SK-N-SH (cell line): ENCODE data around the gene ZDHHC6. TPM values are rescaled to one million over a fixed set of nuclear protein-coding genes. Genes with fewer than 3 reads are reported as not detected.

Source experiments
- CTCF ChIA-PET: fragments of 300-600, 350-600 bp; formaldehyde crosslinking; extraction: SDS; loops from one replicate; lab custom pipeline; 2021; lab: Yijun Ruan, JAX
- POLR2A ChIA-PET: fragments of 350-600 bp; sonication (Branson Sonifier 250); formaldehyde crosslinking; extraction: SDS; loops from one replicate; lab custom pipeline; 2020; ENCODE audit warnings: antibody characterized with exemption, inconsistent platforms; lab: Yijun Ruan, JAX
- DNase-seq: peaks from one replicate; pipeline ENCODE4 v3.0.0; 2012
- H2AFZ ChIP-seq: fragments of 200-600 bp; sonication (generic); 2 replicates; pipeline ENCODE4 v1.8.1; 2016; ENCODE audit warnings: antibody characterized with exemption, mild to moderate bottlenecking, low read depth
- H3F3A ChIP-seq: fragments of 200-600 bp; sonication (generic); replicated peaks from 2 replicates; pipeline ENCODE3; 2016; ENCODE audit warnings: antibody characterized with exemption, mild to moderate bottlenecking; ENCODE audit not compliant: insufficient read depth
- H3K27ac ChIP-seq, 2 experiments: fragments of 200-500 bp in 1 of 2; fragments of 200-600 bp in 1 of 2; sonication (Bioruptor generic) in 1 of 2; sonication (generic), shearing (Covaris generic) in 1 of 2; 2 replicates each; pipeline versions ENCODE4 v1.5.1 to v1.6.1; 2014 to 2016; ENCODE audit warnings: low read depth in 2 of 2, inconsistent platforms in 1 of 2, low read length in 1 of 2, mild to moderate bottlenecking in 1 of 2, mixed read lengths in 1 of 2
- H3K27me3 ChIP-seq: fragments of 200-600 bp; sonication (generic), shearing (Covaris generic); 2 replicates; pipeline ENCODE4 v1.6.1; 2016; ENCODE audit warnings: mixed run types; ENCODE audit not compliant: insufficient read depth
- H3K36me3 ChIP-seq, 2 experiments: fragments of 200-500 bp in 1 of 2; fragments of 200-600 bp in 1 of 2; sonication (Bioruptor generic) in 1 of 2; sonication (generic) in 1 of 2; replicated peaks in 1 of 2; 2 replicates each; pipeline versions ENCODE3 to v1.5.1; 2014 to 2016; ENCODE audit warnings: low read length in 1 of 2, mild to moderate bottlenecking in 1 of 2; ENCODE audit not compliant: insufficient read depth in 2 of 2, control insufficient read depth in 1 of 2
- H3K4me1 ChIP-seq, 2 experiments: fragments of 200-500 bp in 1 of 2; fragments of 200-600 bp in 1 of 2; sonication (Bioruptor generic) in 1 of 2; sonication (generic), shearing (Covaris generic) in 1 of 2; 2 replicates each; pipeline versions ENCODE4 v1.5.1 to v1.6.1; 2014 to 2016; ENCODE audit warnings: low read depth in 1 of 2, low read length in 1 of 2, mixed run types in 1 of 2; ENCODE audit not compliant: insufficient read depth in 2 of 2, control insufficient read depth in 1 of 2
- H3K4me2 ChIP-seq: fragments of 200-600 bp; sonication (generic), shearing (Covaris generic); 2 replicates; pipeline ENCODE4 v1.6.1; 2017; ENCODE audit warnings: mixed run types
- H3K4me3 ChIP-seq, 2 experiments: fragments of 200-500 bp in 1 of 2; fragments of 200-600 bp in 1 of 2; sonication (Bioruptor generic) in 1 of 2; sonication (generic), shearing (Covaris generic) in 1 of 2; 2 replicates each; pipeline versions ENCODE4 v1.5.1 to v1.8.1; 2014 to 2016; ENCODE audit warnings: low read depth in 2 of 2, inconsistent platforms in 1 of 2, low read length in 1 of 2, mild to moderate bottlenecking in 1 of 2, mixed read lengths in 1 of 2, moderate library complexity in 1 of 2
- H3K79me2 ChIP-seq: fragments of 200-600 bp; sonication (generic); 2 replicates; pipeline ENCODE4 v1.8.1; 2017; ENCODE audit warnings: mild to moderate bottlenecking; ENCODE audit not compliant: insufficient read depth
- H3K9ac ChIP-seq: fragments of 200-600 bp; sonication (generic); 2 replicates; pipeline ENCODE4 v1.6.1; 2017; ENCODE audit warnings: mixed run types
- H3K9me2 ChIP-seq: fragments of 200-600 bp; sonication (generic); 2 replicates; pipeline ENCODE4 v1.6.1; 2017; ENCODE audit warnings: mixed run types
- H3K9me3 ChIP-seq: fragments of 200-600 bp; sonication (generic); 2 replicates; pipeline ENCODE4 v1.6.1; 2017; ENCODE audit warnings: mixed run types, mild to moderate bottlenecking, moderate library complexity
- H4K20me1 ChIP-seq: fragments of 200-600 bp; sonication (generic); 2 replicates; pipeline ENCODE4 v1.6.1; 2017; ENCODE audit warnings: mild to moderate bottlenecking, mixed run types; ENCODE audit not compliant: insufficient read depth
- CHD2 ChIP-seq: fragments of 150-350 bp; IDR thresholded peaks from 2 replicates; pipeline ENCODE4 v1.6.1; 2018; ENCODE audit warnings: low read length; ENCODE audit not compliant: partially characterized antibody
- EZH2phosphoT487 ChIP-seq: fragments of 200-600 bp; sonication (generic); IDR thresholded peaks from 2 replicates; pipeline ENCODE4 v1.6.1; 2017; ENCODE audit warnings: low read depth, mixed run types, mild to moderate bottlenecking, antibody characterized with exemption, moderate library complexity, borderline replicate concordance
- FOXJ3 ChIP-seq: sonication (generic); formaldehyde crosslinking; IDR thresholded peaks from 2 replicates; pipeline ENCODE4 v1.5.1; 2020; ENCODE audit warnings: mild to moderate bottlenecking, missing genetic modification reagents
- FOXM1 ChIP-seq: IDR thresholded peaks from 2 replicates; pipeline ENCODE4 v1.4.0; 2012; ENCODE audit warnings: low read depth, mild to moderate bottlenecking
- GABPA ChIP-seq: IDR thresholded peaks from 2 replicates; pipeline ENCODE4 v1.4.0; 2012; ENCODE audit warnings: low read depth, mild to moderate bottlenecking
- MEF2A ChIP-seq: IDR thresholded peaks from 2 replicates; pipeline ENCODE4 v1.4.0; 2012; ENCODE audit warnings: low read depth, borderline replicate concordance
- SIN3A ChIP-seq: IDR thresholded peaks from 2 replicates; pipeline ENCODE4 v1.6.1; 2012; ENCODE audit warnings: low read depth, mild to moderate bottlenecking, low read length, moderate library complexity, borderline replicate concordance
- TEAD4 ChIP-seq: IDR thresholded peaks from 2 replicates; pipeline ENCODE4 v1.4.0; 2012; ENCODE audit warnings: mild to moderate bottlenecking, borderline replicate concordance; ENCODE audit not compliant: insufficient read depth
- YY1 ChIP-seq: IDR thresholded peaks from 2 replicates; pipeline ENCODE4 v1.4.0; 2012; ENCODE audit warnings: low read depth, mild to moderate bottlenecking
- WGBS: methylation state at CpG from one replicate; pipeline ENCODE4 v1.1.6; 2017; ENCODE audit warnings: low lambda C conversion rate; 5-methylcytosine and 5-hydroxymethylcytosine counted together
- polyA plus RNA-seq, 3 experiments: library from polyadenylated mRNA; depleted of rRNA; stranded (reverse); fragments of >200 nt; gene quantifications; 2 replicates each; pipeline ENCODE4 v1.2.3, GENCODE V29; 2012
- TF ChIP-seq, protein P1 (sequence below): fragments of 150-350 bp; IDR thresholded peaks from 2 replicates; pipeline ENCODE4 v1.6.1; 2017; ENCODE audit warnings: antibody characterized with exemption, low read length, low read depth, borderline replicate concordance
- TF ChIP-seq, protein P2 (sequence below): IDR thresholded peaks from 2 replicates; pipeline ENCODE4 v1.4.0; 2012; ENCODE audit warnings: low read depth, borderline replicate concordance
- TF ChIP-seq, protein P3 (sequence below): fragments of 200-600 bp; sonication (generic); IDR thresholded peaks from 2 replicates; pipeline ENCODE4 v1.6.1; 2017; ENCODE audit warnings: antibody characterized with exemption, mild to moderate bottlenecking, moderate library complexity
- TF ChIP-seq, protein P4 (sequence below): fragments of 150-350 bp; IDR thresholded peaks from 2 replicates; pipeline ENCODE4 v1.6.1; 2016; ENCODE audit warnings: mild to moderate bottlenecking, low read depth, low read length

Gene ZDHHC6
- polyA plus RNA-seq, 1 of the 3 experiments (the other 2 are of a cell fraction): 12.5 TPM

DNA sequence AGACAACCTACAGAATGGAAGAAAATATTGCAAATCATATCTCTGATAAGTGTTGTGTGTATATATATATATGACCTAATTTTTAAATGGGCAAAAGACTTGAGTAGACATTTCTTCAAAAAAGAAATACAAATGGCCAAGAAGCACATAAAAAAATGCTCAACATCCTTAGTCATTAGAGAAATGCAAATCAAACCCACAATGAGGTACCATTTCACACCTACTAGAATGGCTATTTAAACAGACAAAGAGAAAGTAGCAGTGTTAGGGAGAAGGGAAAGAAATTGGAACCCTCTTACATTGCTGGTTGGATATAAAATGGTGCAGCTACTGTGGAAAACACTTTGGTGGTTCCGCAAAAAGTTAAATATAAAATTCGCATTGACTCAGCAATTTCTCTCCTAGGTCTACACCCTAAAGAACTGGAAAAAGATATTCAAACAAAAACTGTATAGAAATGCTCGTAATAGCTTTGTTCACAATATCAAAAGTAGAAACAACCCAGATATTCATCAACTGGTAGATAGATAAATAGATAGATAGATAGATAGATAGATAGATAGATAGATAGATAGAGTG is 56.5 kb downstream of the ZDHHC6 start:
- Histone ChIP-seq H3K9me2 (no peaks in the 10 kb centered on the region), H3K9ac (no peak overlapping the region), H3K4me2 (no peak overlapping the region), H3K36me3 (no peaks in the 10 kb centered on the region), H3K27ac (no peak overlapping the region), H3F3A (no peaks in the 10 kb centered on the region), H3K4me3 (no peak overlapping the region), H3K27me3 (no peaks in the 10 kb centered on the region; the same call in 1 of the 2 replicates), H4K20me1 (no peaks in the 10 kb centered on the region), H2AFZ (no peak overlapping the region), H3K4me1 (no peaks in the 10 kb centered on the region; a peak in 1 of 4 replicates), H3K79me2 (no peaks in the 10 kb centered on the region), H3K9me3 (no peaks in the 10 kb centered on the region)
- DNase-seq: no peak
- WGBS: 57% methylated on average over 3 of the region's 3 CpGs
- CTCF ChIA-PET: no interaction called here
- TF ChIP-seq MEF2A (no peak), GABPA (no peak), CHD2 (no peak), FOXM1 (no peak), FOXJ3 (no peak), EZH2phosphoT487 (no peak), YY1 (no peak), SIN3A (no peak), TEAD4 (no peak)
- TF ChIP-seq, protein P1, sequence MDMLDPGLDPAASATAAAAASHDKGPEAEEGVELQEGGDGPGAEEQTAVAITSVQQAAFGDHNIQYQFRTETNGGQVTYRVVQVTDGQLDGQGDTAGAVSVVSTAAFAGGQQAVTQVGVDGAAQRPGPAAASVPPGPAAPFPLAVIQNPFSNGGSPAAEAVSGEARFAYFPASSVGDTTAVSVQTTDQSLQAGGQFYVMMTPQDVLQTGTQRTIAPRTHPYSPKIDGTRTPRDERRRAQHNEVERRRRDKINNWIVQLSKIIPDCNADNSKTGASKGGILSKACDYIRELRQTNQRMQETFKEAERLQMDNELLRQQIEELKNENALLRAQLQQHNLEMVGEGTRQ: no peak
- TF ChIP-seq, protein P2, sequence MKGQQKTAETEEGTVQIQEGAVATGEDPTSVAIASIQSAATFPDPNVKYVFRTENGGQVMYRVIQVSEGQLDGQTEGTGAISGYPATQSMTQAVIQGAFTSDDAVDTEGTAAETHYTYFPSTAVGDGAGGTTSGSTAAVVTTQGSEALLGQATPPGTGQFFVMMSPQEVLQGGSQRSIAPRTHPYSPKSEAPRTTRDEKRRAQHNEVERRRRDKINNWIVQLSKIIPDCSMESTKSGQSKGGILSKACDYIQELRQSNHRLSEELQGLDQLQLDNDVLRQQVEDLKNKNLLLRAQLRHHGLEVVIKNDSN: no peak
- TF ChIP-seq, protein P3, sequence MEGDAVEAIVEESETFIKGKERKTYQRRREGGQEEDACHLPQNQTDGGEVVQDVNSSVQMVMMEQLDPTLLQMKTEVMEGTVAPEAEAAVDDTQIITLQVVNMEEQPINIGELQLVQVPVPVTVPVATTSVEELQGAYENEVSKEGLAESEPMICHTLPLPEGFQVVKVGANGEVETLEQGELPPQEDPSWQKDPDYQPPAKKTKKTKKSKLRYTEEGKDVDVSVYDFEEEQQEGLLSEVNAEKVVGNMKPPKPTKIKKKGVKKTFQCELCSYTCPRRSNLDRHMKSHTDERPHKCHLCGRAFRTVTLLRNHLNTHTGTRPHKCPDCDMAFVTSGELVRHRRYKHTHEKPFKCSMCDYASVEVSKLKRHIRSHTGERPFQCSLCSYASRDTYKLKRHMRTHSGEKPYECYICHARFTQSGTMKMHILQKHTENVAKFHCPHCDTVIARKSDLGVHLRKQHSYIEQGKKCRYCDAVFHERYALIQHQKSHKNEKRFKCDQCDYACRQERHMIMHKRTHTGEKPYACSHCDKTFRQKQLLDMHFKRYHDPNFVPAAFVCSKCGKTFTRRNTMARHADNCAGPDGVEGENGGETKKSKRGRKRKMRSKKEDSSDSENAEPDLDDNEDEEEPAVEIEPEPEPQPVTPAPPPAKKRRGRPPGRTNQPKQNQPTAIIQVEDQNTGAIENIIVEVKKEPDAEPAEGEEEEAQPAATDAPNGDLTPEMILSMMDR: no peak
- TF ChIP-seq, protein P4, sequence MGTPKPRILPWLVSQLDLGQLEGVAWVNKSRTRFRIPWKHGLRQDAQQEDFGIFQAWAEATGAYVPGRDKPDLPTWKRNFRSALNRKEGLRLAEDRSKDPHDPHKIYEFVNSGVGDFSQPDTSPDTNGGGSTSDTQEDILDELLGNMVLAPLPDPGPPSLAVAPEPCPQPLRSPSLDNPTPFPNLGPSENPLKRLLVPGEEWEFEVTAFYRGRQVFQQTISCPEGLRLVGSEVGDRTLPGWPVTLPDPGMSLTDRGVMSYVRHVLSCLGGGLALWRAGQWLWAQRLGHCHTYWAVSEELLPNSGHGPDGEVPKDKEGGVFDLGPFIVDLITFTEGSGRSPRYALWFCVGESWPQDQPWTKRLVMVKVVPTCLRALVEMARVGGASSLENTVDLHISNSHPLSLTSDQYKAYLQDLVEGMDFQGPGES: no peak
- POLR2A ChIA-PET: no interaction called here
